ENCODE data around the gene CGNL1.

The CGNL1 gene

GRCh38 chr15:57386976-57387375 is 10.7 kb downstream of the CGNL1 start:
- no peak for DNase-seq (ENCODE audit: low read depth in 2 of 2)

GRCh38 chr15:57387564-57388076 is 11.3 kb downstream of the CGNL1 start:
- DNase-seq (ENCODE audit: low read depth in 2 of 2), result no peak

- no peak for DNase-seq (ENCODE audit: low read depth in 2 of 2)
Measured at GRCh38 chr15:57388464-57388863, 12.2 kb downstream of the CGNL1 start.

- DNase-seq (ENCODE audit: low read depth in 2 of 2), result no peak
Measured at GRCh38 chr15:57389991-57390390, 13.7 kb downstream of the CGNL1 start.

GRCh38 chr15:57390583-57390982 is 14.3 kb downstream of the CGNL1 start:
- DNase-seq (ENCODE audit: low read depth in 2 of 2), result no peak

- no peak for DNase-seq (ENCODE audit: low read depth in 2 of 2)
Measured at GRCh38 chr15:57391537-57391936, 15.2 kb downstream of the CGNL1 start.

GRCh38 chr15:57393061-57393460 is 16.8 kb downstream of the CGNL1 start:
- DNase-seq (ENCODE audit: low read depth in 2 of 2), result no peak

- no peak for DNase-seq (ENCODE audit: low read depth in 2 of 2)
Measured at GRCh38 chr15:57395292-57395691, 19.0 kb downstream of the CGNL1 start.

- DNase-seq (ENCODE audit: low read depth in 2 of 2), result no peak
Measured at GRCh38 chr15:57398336-57398735, 22.0 kb downstream of the CGNL1 start.

GRCh38 chr15:57401546-57401945 is 25.2 kb downstream of the CGNL1 start:
- no peak for DNase-seq (ENCODE audit: low read depth in 2 of 2)

- no peak for DNase-seq (ENCODE audit: low read depth in 2 of 2)
Measured at GRCh38 chr15:57403017-57403416, 26.7 kb downstream of the CGNL1 start.

GRCh38 chr15:57403566-57404325 is 27.4 kb downstream of the CGNL1 start:
- no peak for DNase-seq (ENCODE audit: low read depth in 2 of 2)

GRCh38 chr15:57405133-57405532 is 28.8 kb downstream of the CGNL1 start:
- no peak for DNase-seq (ENCODE audit: low read depth in 2 of 2)

GRCh38 chr15:57406062-57406772 is 29.9 kb downstream of the CGNL1 start:
- no peak for DNase-seq (ENCODE audit: low read depth in 2 of 2)

- no peak for DNase-seq (ENCODE audit: low read depth in 2 of 2)
Measured at GRCh38 chr15:57410373-57410772, 34.1 kb downstream of the CGNL1 start.

- no peak for DNase-seq (ENCODE audit: low read depth in 2 of 2)
Measured at GRCh38 chr15:57411945-57412768, 35.9 kb downstream of the CGNL1 start.

GRCh38 chr15:57415602-57416001 is 39.3 kb downstream of the CGNL1 start:
- DNase-seq (ENCODE audit: low read depth in 2 of 2), result no peak

- no peak for DNase-seq (ENCODE audit: low read depth in 2 of 2)
Measured at GRCh38 chr15:57418635-57419034, 42.3 kb downstream of the CGNL1 start.

GRCh38 chr15:57419335-57419734 is 43.0 kb downstream of the CGNL1 start:
- DNase-seq (ENCODE audit: low read depth in 2 of 2), result no peak

- no peak for DNase-seq (ENCODE audit: low read depth in 2 of 2)
Measured at GRCh38 chr15:57421110-57421509, 44.8 kb downstream of the CGNL1 start.

- DNase-seq (ENCODE audit: low read depth in 2 of 2), result no peak
Measured at GRCh38 chr15:57421551-57421950, 45.2 kb downstream of the CGNL1 start.

- no peak for DNase-seq (ENCODE audit: low read depth in 2 of 2)
Measured at GRCh38 chr15:57422113-57422754, 45.9 kb downstream of the CGNL1 start.

All from stimulated activated CD4-positive, alpha-beta T cell treated with anti-CD3 and anti-CD28 coated beads, Interleukin-12 subunit alpha, Interleukin-12 subunit beta, amount 100 ng/mL, for 24 hours (primary cell).